ENCODE data around the gene SMURF1. TPM values are rescaled to one million over a fixed set of nuclear protein-coding genes. Genes with fewer than 3 reads are reported as not detected.

SMURF1 gene
- total RNA-seq, 4 donors from 2014 or later: 26.9 to 74.9 (median 30.2) TPM

GRCh38 chr7:99035723-99036545, 108.0 kb downstream of the SMURF1 start:
- WGBS: 90% methylated on average over 26 of the region's 26 CpGs
- peak in 1 of 2 donors; percentile 75 for DNase-seq (ENCODE audit: low spot score in 2 of 2)
- Histone ChIP-seq H3K4me1 (peaks cover 21% of the 10 kb centered on the region), H3K27me3 (no peaks in the 10 kb centered on the region), H3K4me3 (no peak overlapping the region), H3K9me3 (no peaks in the 10 kb centered on the region), H3K27ac (no peak overlapping the region), H3K36me3 (peaks cover 92% of the 10 kb centered on the region)
- TF ChIP-seq POLR2AphosphoS5 (IDR thresholded peaks at IDR 0.05) (no peak), POLR2A (IDR thresholded peaks at IDR 0.05) (no peak), EP300 (IDR thresholded peaks at IDR 0.05) (no peak)
- TF ChIP-seq, protein P1, sequence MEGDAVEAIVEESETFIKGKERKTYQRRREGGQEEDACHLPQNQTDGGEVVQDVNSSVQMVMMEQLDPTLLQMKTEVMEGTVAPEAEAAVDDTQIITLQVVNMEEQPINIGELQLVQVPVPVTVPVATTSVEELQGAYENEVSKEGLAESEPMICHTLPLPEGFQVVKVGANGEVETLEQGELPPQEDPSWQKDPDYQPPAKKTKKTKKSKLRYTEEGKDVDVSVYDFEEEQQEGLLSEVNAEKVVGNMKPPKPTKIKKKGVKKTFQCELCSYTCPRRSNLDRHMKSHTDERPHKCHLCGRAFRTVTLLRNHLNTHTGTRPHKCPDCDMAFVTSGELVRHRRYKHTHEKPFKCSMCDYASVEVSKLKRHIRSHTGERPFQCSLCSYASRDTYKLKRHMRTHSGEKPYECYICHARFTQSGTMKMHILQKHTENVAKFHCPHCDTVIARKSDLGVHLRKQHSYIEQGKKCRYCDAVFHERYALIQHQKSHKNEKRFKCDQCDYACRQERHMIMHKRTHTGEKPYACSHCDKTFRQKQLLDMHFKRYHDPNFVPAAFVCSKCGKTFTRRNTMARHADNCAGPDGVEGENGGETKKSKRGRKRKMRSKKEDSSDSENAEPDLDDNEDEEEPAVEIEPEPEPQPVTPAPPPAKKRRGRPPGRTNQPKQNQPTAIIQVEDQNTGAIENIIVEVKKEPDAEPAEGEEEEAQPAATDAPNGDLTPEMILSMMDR (IDR thresholded peaks at IDR 0.05): no peak

DNA sequence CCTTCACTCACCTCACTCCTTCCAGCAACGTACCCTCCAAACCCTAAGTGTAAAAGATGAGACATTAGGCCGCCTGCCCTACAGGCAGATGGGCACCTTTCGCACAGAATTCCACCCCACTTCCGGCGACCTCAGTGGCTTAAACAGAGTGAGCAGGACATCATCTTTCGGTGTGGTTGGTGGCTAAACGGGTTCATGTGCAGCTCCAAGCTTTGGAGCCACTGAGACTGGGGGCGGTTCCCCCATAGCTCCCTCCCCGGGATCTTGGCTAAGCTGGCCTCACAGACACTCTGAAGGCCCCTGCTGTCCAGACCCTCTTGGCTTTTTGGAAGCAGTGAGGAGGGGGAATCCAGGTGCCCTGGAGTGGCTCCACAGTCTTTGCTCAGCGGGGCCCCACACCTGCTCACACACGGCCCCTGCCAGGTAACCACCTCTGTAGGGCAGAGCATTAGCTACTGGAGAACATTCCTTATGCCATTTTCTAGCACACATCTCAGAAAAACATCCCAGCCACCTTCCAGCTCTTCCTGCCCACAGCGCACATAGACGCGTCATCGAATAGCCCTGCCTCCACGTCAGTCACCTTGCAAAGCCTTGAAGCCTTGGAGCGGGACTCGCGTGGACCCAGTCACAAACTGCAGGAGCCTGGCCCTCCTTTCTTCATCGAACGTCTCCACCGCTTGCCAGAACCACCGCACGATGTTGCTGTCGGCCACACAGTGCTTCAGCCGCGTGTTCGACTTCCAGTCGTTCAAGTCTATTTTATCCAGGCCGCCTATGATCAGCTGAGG, 108.8 kb downstream of the SMURF1 start:
- peaks cover 24% of the 10 kb centered on the region for H3K4me1 ChIP-seq
- TF ChIP-seq POLR2A (IDR thresholded peaks at IDR 0.05): no peak
- TF ChIP-seq POLR2AphosphoS5 (IDR thresholded peaks at IDR 0.05): no peak
- TF ChIP-seq, protein P1 (IDR thresholded peaks at IDR 0.05): no peak
- TF ChIP-seq EP300 (IDR thresholded peaks at IDR 0.05): no peak
- peak in 1 of 2 donors; percentile 75 for DNase-seq (ENCODE audit: low spot score in 2 of 2)
- no peak overlapping the region for H3K4me3 ChIP-seq
- peaks cover 96% of the 10 kb centered on the region for H3K36me3 ChIP-seq
- H3K27ac ChIP-seq: no peak overlapping the region
- H3K9me3 ChIP-seq: no peaks in the 10 kb centered on the region
- 93% methylated on average over 30 of the region's 30 CpGs for WGBS
- no peaks in the 10 kb centered on the region for H3K27me3 ChIP-seq

GRCh38 chr7:99033765-99034164, 110.1 kb downstream of the SMURF1 start:
- 100% methylated on average over 1 of the region's 4 CpGs for WGBS
- Histone ChIP-seq H3K27ac (no peak overlapping the region), H3K9me3 (no peaks in the 10 kb centered on the region)

GRCh38 chr7:99032928-99033327, 111.0 kb downstream of the SMURF1 start:
- Histone ChIP-seq H3K4me3 (no peak overlapping the region), H3K9me3 (no peaks in the 10 kb centered on the region), H3K27me3 (no peaks in the 10 kb centered on the region), H3K36me3 (peaks cover 100% of the 10 kb centered on the region), H3K27ac (no peak overlapping the region), H3K4me1 (peaks cover 31% of the 10 kb centered on the region)
- DNase-seq (ENCODE audit: low spot score in 2 of 2): peak in 1 of 2 donors; percentile 75
- WGBS: 86% methylated on average over 15 of the region's 15 CpGs
- TF ChIP-seq POLR2A (IDR thresholded peaks at IDR 0.05) (no peak), POLR2AphosphoS5 (IDR thresholded peaks at IDR 0.05) (no peak), EP300 (IDR thresholded peaks at IDR 0.05) (no peak)
- TF ChIP-seq, protein P1 (IDR thresholded peaks at IDR 0.05): no peak

More at GRCh38 chr7:99033765-99034164, 110.1 kb downstream of the SMURF1 start:
- DNase-seq (ENCODE audit: low spot score in 2 of 2): peak in 1 of 2 donors; percentile 66
- Histone ChIP-seq H3K27me3 (no peaks in the 10 kb centered on the region), H3K4me1 (peaks cover 31% of the 10 kb centered on the region), H3K36me3 (peaks cover 100% of the 10 kb centered on the region), H3K4me3 (no peak overlapping the region)
- TF ChIP-seq, protein P1 (IDR thresholded peaks at IDR 0.05): no peak
- no peak for TF ChIP-seq EP300 (IDR thresholded peaks at IDR 0.05)
- no peak for TF ChIP-seq POLR2AphosphoS5 (IDR thresholded peaks at IDR 0.05)
- no peak for TF ChIP-seq POLR2A (IDR thresholded peaks at IDR 0.05)

DNA sequence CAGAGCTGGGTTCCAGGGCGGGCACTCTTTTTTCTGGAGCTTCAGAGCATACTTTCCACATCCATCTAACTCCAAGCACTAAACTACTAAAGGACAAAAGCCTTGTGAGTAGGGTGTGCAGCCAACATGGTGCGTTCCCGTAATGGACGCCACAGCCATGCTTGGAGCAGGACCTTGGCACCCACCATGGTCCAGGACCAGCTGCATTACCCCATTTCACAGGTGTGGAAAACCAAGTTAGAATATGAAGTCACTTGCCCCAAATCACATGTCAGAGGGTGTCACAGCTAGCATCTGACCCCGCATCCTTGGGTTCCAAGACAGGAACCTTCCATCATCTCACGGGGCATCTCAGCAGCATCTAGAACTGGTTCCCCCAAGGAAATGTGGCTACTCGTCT, 112.4 kb downstream of the SMURF1 start:
- DNase-seq (ENCODE audit: low spot score in 2 of 2): peak in 1 of 2 donors; percentile 45
- peak overlapping the region; percentile 79 for H3K27ac ChIP-seq
- WGBS: 81% methylated on average over 7 of the region's 7 CpGs
- H3K4me3 ChIP-seq: no peak overlapping the region
- TF ChIP-seq POLR2AphosphoS5 (IDR thresholded peaks at IDR 0.05): no peak
- no peak for TF ChIP-seq POLR2A (IDR thresholded peaks at IDR 0.05)
- no peak for TF ChIP-seq EP300 (IDR thresholded peaks at IDR 0.05)
- TF ChIP-seq, protein P1 (IDR thresholded peaks at IDR 0.05): no peak
- peaks cover 25% of the 10 kb centered on the region for H3K4me1 ChIP-seq
- H3K27me3 ChIP-seq: no peaks in the 10 kb centered on the region
- H3K9me3 ChIP-seq: no peaks in the 10 kb centered on the region
- peaks cover 90% of the 10 kb centered on the region for H3K36me3 ChIP-seq

Data from suprapubic skin (tissue), 4 donors.